CD4-positive, alpha-beta T cell treated with Interferon gamma for 1 hour (primary cell): ENCODE results near the gene GRN.
"Not testable (repeated sequence)": the region's sequence is repeated elsewhere in the genome, so short reads cannot be mapped to it uniquely, and the experiment has no call there.

Experiments used
- DNase-seq: peaks from one replicate; pipeline ENCODE4 v3.0.0-alpha.2; 2020

The GRN gene

DNA sequence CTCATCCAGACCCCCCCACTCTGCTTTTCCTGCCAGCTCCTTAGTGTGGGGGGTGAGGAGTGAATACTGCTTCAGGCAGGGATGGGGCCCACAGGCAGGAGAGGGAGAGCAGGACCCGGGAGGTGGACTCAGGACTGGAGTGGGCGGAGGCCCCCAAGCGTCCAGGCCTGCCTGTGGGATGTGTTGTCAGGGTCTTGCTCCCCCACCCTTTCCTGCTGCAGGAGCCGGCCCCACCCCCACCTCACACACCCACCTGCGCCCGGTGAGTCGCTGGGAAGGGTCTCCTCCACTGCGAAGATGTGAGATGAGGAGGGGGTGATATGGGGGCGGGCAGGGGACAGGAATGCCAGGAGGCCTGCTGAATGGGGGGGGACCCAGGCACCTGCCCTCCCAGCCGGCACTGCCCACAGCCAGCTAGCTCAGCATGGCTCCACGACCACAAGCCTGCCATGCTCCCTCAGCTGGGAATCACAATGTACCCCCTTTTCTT, 17.4 kb downstream of the GRN start:
- DNase-seq: no peak

DNA sequence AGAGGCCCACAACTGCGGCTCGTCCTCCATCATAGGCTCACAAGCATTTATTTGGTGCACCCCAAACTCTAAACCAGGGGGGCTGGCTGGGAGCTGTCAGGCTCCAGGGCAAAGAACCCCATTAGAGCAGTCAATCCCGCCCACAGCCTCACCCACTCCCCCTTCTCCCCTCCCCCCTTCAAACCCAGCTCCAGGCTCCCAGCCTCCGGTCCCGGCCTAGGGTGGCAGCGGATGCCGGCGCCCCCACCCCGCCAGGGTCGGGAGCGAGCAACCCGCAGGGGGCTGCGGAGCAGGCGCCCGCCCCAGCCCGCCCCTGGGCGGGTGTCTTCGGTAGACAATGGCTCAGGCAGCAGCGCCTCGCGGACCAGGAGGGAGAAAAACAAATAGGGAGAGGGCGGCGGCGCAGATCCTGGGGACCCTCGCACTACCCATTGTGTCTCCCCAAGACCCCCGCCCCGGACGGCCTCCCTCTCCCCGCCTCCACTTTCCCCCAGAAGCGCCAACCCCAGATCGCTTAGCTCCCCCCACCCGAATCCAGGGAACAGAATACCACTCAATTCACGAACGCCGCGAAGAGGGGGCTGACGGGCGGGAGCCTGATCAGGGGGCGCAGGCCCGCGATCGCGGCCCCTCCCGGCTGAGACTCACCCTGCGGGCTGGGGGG, 18.0 kb downstream of the GRN start:
- no peak for DNase-seq

DNA sequence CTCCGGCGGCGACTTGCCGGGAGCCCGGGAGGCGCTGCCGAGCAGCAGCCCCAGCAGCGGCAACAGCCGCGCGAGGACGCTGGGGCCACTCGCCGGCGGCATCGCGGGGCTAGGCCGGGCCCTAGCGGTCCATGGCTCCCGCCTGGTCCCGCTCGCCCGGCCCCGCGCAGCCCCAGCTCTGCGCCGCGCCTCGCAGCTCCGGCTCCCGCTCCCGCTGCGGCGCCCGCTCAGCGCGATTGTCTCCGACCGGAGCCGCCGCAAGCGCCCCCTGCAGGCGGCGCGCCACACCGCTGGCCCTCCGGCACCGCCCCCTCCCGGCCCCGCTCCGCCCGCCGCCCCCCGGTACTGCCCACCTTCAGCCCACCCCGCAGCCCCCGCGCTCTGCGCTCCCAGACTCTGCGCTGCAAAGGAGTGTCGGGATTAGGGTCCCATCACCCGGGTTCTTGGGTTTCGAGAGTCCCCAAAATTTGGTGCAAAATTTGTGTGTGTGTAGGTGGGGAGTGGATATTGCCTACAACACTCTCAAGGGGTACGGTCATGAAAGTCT, 18.6 kb downstream of the GRN start, which contains the start of gene FAM171A2:
TSS of gene FAM171A2 (minus strand) at position 241 of the 547 bp plus-strand sequence. CDS start at position 102, 139 bp downstream.
- DNase-seq: peak; percentile 61

DNA sequence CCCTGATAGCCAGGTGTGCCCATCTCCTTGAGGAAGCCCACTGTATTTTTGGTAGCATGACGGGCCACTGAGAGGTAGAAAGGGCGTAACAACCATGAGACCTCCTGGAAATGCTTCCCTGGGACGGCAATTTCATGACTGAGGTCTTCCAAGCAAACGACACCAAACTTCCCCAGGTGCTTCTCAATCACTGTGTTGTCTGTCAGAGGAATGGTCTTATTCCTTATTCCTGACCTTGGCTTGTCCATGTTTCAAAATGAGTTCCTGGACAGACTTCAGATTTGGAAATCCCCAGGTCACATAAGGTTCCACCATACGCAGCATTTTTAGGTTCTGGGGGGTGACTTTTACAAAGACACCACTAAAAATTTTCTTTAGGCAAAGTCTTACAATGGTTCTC, 19.9 kb downstream of the GRN start:
- not testable (repeated sequence) for DNase-seq

DNA sequence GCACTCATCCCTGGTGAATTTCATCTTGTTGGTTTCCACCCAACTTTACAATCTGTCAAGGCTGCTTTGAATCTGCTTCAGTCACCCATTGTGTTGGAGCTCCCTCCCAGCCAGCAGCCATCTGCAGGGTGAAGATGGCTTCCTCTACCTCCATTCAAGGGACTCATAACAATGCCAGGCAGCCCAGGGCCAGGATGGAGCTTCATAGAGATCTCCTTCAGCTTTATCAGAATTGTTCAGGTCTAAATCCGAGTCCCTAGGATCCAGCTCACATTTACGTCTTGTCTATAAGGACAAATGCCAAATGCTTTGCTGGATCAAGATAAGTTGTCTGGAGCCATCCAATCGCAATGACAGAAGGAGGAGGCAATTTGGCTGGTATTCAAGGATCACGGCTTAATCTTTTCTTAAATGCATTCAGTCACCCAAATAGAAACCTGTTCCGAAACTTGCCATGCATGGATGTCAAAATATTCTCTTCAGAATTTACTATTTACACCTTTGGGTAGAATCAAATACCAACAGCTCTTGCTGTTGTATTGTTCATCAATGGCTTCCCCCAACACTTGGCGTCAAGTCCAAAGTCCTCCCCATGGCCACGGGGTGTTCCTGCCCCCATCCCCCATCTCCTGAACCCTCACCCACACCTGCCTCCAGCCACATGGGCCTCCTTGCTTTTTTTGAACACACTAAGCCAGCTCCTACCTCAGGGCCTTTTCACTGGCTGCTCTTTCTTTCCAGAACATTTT, 22.3 kb downstream of the GRN start:
- no peak for DNase-seq

DNA sequence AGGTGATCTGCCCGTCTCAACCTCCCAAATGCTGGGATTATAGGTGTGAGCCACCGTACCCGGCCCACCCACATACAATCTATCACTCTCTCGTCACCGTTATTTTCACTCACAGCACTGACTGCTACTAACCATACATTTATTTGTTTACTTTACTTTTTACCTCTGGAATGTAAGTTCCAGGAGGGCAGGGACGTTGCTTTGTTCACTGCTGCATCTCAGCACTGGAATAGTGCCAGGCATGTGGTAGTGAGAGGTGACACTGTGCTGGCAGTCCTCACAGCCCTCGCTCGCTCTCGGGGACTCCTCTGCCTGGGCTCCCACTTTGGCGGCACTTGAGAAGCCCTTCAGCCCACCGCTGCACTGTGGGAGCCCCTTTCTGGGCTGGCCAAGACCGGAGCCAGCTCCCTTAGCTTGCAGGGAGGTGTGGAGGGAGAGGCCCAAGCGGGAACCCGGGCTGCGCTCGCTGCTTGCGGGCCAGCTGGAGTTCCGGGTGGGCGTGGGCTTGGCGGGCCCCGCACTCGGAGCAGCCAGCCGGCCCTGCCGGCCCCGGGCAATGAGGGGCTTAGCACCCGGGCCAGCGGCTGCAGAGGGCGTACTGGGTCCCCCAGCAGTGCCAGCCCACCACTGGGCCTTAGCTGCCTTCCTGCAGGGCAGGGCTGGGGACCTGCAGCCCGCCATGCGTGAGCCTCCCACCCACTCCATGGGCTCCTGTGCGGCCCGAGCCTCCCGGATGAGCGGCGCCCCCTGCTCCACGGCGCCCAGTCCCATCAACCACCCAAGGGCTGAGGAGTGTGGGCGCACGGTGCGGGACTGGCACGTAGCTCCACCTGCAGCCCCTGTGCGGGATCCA, 23.5 kb downstream of the GRN start:
- DNase-seq: not testable (repeated sequence)

DNA sequence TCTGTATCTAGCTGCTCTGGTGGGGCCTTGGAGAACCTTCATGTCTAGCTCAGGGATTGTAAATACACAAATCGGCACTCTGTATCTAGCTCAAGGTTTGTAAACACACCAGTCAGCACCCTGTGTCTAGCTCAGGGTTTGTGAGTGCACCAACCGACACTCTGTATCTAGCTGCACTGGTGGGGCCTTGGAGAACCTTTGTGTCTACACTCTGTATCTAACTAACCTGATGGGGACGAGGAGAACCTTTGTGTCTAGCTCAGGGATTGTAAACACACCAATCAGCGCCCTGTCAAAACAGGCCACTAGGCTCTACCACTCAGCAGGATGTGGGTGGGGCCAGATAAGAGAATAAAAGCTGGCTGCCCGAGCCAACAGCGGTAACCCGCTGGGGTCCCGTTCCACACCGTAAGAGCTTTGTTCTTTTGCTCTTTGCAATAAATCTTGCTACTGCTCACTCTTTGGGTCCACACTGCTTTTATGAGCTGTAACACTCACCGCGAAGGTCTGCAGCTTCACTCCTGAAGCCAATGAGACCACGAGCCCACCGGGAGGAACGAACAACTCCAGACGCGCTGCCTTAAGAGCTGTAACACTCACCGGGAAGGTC, 24.4 kb downstream of the GRN start:
- DNase-seq: not testable (repeated sequence)

DNA sequence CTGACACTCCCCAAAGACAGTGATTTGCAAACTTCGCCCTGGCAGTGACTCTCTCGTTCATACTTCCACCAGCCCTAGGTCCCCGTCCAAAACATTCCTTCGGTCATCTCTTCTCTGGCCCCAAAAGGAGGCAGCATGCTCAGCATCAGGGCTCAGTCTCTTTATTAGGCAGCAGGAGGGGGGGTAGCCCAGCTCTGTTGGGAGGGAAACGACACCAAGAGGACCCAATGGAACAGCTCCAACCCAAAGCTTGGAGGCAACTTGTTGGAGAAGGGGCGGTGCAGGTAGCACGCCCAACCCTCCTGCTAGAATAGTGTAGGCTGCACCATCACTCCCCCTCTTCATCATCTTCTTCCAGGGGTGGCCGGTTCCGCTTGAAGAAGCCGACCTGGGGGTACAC, 26.9 kb downstream of the GRN start:
- DNase-seq: no peak

DNA sequence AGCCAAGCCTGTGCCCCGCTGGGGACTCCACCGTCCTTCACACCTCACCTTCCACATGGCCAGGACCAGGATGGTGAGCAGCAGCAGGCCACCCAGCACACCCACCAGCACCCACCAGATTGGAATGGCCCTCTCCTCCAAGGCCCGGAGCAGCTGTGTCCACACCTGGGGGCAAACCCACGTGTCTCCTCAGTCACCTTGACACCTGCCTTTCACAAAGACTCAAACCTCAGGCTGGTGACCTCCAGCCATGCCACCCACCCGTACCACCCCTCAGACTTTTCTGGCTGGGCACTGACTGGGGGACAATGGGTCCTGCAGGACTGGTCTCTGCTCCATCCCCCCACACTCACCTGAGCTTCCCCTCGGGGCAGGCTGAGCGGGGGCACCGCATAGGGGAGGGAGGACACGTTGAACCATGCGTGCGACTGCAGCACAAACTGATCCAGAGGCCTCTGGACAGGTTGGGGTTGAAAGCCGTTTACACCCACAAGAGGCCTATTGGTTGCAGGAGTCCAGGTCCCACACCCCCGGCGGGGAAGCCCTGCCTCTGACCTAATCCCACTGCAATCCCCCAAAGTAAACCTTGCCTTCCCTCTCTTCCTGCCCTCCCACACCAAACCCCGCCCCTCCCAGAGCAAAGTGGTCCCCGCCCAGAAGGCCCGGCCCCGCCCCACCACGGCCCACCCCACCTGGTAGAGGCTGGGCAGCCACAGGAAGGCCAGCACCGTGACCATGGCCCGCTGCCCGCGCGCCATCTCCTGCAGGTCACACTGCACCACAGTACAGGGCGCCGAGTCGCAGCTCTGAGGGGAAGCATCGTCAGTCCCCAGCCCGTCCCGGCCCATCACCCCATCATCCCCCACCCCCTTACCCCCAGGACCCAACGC, 29.4 kb downstream of the GRN start:
- DNase-seq: no peak

DNA sequence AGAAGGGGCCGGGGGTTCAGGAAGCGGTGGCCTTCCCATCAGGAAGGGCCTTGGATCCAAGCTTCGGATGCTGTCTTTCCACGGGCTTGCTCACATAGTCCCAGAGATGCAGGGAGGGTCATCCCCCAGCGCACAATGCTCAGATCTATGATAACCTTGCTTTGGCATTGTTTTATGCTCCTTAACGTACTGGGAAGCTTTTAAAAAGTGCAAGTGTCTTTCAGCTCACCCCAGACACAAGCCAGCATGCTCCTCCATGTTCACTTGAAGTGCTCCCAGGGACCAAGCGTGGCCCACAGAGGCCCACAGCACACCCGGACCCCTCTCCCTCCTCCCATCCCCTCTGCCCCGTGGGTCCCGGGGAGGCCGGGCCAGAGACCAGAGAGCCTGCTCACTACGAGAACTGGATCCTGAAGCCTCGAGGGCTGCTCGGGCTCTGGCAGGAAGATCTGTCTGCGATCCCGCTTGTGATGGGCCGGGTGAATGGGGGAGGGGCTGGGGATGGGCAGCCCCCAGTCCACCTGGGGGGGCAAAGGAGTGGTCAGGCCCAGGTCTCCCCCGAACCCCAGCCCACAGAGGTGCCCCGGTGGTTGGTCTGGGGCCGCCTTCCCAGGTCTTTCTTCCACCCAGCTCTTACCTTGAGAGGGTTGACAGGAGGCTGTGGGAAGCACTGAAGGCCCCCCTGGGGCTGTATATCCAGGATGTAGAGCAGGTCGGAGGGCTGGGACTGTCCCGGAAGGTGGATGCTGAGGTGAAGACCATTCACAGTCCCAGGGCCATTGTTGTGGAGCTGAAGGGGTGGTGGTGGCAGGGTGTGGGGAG, 30.3 kb downstream of the GRN start:
- DNase-seq: no peak

DNA sequence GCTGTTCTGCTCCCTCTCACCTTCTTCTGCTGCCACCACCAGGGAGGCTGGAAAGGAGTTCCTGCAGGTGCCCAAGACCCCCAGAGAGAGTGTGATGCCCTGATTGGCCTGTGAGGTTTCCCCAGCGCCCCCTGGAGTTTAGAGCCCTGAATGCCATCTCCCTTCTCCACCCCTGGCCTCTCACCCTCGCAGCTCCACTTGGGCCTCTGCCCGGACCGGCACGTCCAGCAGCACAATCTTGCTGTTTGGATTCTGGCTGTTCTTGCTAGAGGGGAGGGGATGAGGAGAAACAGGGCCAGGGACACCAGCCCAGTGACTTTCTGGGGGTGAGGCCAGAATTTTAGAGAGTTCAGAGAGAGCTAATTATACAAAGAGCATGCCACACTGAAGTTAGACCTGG, 31.0 kb downstream of the GRN start:
- DNase-seq: no peak

DNA sequence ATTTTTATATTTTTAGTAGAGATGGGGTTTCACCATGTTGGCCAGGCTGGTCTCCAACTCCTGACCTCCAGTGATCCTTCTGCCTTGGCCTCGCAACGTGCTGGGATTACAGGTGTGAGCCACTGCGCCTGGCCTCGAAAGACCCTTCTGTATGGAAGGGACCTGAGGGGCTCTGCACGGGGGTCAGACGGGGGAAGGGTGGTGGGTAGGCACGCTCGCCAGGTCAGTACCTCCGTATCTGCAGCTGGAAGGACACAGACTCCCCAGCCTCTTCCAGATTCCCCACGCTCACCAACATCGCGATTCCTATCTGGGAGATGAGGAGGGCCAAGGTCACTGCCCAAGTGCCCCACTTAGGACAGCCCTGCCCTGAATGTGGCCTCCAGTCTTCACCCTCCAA, 31.7 kb downstream of the GRN start:
- DNase-seq: no peak

DNA sequence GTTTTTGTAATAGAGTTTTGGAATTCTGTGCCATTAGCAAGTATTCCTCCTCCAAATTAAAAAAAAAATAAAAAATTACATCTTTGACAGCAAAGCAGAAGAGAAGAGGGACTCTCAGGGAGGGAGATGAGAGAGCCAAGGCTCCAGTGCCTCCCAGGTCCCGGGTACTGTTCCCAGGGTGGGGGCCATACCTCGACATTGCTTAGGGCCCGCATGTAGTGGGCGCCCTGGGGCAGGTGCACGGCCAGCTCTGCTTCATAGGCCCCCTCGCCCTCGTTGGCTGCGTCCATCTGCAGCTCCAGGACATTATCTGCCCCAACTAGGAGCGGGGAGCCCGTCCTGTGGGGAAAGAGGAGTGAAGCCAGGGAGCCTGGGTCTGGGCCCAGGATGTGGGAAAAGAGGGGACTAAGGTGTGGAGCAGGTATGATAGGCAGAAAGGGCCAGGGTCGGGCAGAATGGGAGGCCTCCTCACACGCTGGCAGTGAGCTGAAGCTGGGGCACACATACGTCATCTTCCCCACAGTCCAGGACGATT, 33.1 kb downstream of the GRN start:
- no peak for DNase-seq

DNA sequence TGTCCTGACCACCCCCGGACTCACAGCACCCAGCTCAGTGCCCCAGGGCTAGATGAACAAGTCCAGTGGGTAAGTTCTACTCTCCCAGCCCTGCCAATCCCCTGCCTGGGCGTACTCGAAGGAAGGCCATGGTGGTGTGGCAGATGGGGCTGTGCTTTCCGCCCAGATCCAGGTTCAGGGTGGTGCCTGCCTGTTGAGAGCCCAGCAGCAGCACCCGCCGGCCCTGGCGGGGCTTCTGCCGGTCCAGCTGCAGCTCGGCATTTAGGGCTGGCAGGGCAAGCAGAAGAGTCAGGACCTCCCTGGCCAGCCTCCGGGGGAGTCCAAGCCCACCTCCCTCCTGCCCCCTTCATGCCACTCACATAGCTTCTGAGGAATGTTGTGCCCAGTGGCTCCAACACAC, 34.8 kb downstream of the GRN start:
- no peak for DNase-seq

DNA sequence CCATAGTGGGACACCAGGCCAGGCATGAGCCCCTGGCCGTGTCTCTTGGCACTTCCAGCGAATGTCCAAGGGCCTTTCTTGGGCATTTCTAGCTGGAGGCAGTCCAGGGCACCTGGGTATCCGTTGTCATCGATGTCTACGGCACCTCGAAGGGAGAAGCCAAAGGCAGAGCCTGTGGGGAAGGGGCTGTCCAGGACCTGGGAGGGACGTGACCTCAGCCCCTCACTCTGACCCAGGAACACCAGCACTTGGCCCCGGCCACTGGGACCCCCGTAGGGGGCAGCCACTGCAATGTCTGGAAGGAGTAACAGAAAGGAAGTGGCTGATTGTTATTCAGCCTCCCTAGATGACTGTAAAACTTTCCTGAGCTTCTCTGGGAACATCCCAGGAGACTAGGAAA, 35.7 kb downstream of the GRN start:
- no peak for DNase-seq

DNA sequence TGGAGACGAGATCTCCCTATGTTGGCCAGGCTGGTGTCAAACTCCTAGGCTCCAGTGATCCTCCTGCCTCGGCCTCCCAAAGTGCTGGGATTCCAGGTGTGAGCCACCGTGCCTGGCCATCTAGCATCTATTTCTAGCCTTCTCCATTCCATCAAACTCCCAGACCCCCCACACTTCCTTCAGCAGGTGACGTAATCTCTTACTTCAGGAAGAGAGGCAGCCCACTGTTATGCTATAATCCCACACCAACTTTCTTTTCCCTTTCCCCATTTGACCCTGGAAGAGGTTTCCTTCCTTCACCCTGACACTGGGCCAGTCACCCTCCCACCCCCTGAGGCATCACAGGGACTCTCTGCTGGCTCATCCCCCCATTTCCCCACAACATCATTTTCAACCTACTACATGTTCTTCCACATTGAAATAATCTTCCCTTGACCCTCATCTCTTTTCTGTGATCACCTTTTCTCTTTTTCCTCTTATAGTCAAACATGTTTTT, 36.8 kb downstream of the GRN start:
- DNase-seq: no peak

DNA sequence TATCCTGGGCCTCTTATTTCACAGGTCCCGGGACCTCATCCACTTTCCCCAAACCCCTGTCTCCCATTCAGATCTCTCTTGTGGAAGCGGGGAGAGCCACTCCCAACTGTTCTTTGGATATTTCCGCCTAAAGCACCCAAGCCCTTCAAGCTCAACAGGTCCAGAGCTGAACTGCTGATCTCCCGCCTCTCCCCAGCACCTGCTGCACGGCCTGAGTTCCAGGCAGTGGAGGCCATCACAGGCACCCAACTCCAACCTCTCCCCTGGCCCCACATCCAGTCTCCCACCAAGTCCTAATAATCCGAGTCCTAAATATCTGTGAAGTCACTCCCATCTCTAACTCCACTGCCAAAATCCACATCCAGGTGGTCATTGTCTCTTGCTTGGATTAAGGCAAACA, 37.8 kb downstream of the GRN start:
- DNase-seq: no peak

DNA sequence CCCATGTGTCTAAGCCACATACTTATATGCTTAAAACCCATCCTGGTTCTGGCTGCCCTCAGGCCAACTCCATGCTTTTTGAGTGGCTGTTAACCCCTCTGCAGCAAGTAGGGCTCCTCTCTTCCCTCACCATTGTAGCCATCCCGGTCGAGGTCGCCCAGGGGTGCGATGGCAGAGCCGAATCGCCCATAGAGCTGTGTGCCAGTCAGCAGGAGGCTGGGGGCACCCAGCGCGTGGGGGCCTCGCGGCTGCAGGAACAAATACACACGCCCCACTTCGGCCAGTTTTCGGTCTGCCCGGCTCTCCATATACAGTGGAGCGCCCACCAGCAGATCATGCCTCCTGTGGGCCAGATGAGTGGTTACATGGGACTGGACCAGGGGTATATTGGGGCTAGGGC, 38.3 kb downstream of the GRN start:
- DNase-seq: no peak

DNA sequence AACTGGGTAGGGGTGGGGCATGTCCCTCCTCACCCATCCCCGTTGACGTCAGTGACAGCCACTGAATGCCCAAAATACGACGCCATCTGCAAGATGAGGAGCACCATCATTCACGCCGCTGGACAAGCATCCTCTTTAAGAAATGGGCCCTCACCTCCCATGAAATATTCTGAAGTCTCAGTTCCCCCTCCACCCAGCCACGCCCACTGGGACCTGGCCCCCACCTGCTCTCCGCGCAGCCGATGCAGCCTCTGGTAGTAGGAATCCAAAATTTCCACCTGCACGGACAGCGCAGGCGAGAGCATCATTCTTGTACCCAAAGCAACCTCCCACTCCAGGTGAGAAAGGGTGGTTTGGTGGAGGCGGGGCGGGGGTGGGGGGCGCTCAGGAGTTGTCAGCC, 38.8 kb downstream of the GRN start:
- no peak for DNase-seq

DNA sequence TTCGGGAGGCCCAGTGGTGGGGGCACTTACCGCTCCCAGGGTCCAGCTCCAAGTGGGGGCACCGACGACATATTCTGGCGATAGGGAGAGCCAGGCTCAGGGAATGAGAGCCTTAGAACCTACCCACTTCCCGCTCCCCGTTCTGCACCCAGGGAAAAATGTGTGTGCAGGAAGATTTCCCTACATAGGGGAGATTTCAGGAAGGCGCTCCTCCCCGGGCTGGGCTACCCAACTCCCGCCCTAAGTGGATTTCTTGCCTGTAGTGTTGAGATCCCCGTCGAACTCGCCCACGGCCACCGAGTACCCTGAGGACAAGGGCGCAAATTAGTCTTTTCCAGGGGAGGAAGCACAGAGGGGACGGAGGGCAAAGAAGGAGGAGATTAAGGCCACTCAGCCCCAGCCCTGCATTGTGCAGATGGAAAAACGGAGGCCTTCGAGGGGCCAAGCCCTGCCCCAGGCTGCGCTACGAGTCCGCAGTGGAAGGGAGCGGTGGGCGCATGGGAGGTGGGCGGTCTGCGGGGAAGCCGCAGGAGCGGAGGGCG, 39.2 kb downstream of the GRN start:
- DNase-seq: no peak
